Smooth muscle cell (in vitro differentiated cells): ENCODE results near the gene GPR42. TPM values are rescaled to one million over a fixed set of nuclear protein-coding genes. Genes with fewer than 3 reads are reported as not detected.

Experiments used
- DNase-seq: peaks from one replicate; lab custom pipeline; 2025; ENCODE audit not compliant: unreplicated experiment; lab: John Stamatoyannopoulos, UW
- H2AFZ ChIP-seq: fragments of 200-600 bp; sonication (generic); 2 replicates; pipeline ENCODE4 v1.6.0; 2016; ENCODE audit warnings: antibody characterized with exemption, low read depth, mild to moderate bottlenecking
- H3F3A ChIP-seq: fragments of 200-600 bp; sonication (generic); 2 replicates; pipeline ENCODE4 v1.6.0; 2017; ENCODE audit warnings: antibody characterized with exemption, low read depth
- H3K27ac ChIP-seq: fragments of 200-600 bp; sonication (generic); 2 replicates; pipeline ENCODE4 v1.5.1; 2016; ENCODE audit warnings: low read depth, mild to moderate bottlenecking
- H3K27me3 ChIP-seq: fragments of 200-600 bp; sonication (generic); 2 replicates; pipeline ENCODE4 v1.6.1; 2016; ENCODE audit warnings: low read depth, mild to moderate bottlenecking
- H3K36me3 ChIP-seq: fragments of 200-600 bp; sonication (generic); 2 replicates; pipeline ENCODE4 v1.5.1; 2016; ENCODE audit warnings: low read depth
- H3K4me1 ChIP-seq: fragments of 200-600 bp; sonication (generic); 2 replicates; pipeline ENCODE4 v1.5.1; 2016; ENCODE audit warnings: low read depth
- H3K4me2 ChIP-seq: fragments of 200-600 bp; sonication (generic); 2 replicates; pipeline ENCODE4 v1.6.0; 2016; ENCODE audit warnings: mild to moderate bottlenecking
- H3K4me3 ChIP-seq: fragments of 200-600 bp; sonication (generic); 2 replicates; pipeline ENCODE4 v1.5.1; 2016; ENCODE audit warnings: mild to moderate bottlenecking
- H3K79me2 ChIP-seq: fragments of 200-600 bp; sonication (generic); 2 replicates; pipeline ENCODE4 v1.6.0; 2016; ENCODE audit warnings: low read depth, mild to moderate bottlenecking
- H3K9ac ChIP-seq: fragments of 200-600 bp; sonication (generic); 2 replicates; pipeline ENCODE4 v1.6.0; 2016; ENCODE audit warnings: low read depth
- H3K9me3 ChIP-seq: fragments of 200-600 bp; sonication (generic); replicated peaks from 2 replicates; pipeline ENCODE4 v1.5.1; 2016; ENCODE audit warnings: low read depth
- H4K20me1 ChIP-seq: fragments of 200-600 bp; sonication (generic); 2 replicates; pipeline ENCODE4 v1.6.0; 2016; ENCODE audit warnings: low read depth
- WGBS: methylation state at CpG from one replicate; pipeline ENCODE4 v1.1.7; 2016; ENCODE audit warnings: low lambda C conversion rate; 5-methylcytosine and 5-hydroxymethylcytosine counted together
- polyA plus RNA-seq: library from polyadenylated mRNA; unstranded; fragments of >200 nt; fragmentation: Nextera tagmentation; extraction: Ambion mirVana; gene quantifications from 2 replicates; pipeline ENCODE4 v1.2.1, GENCODE V29; 2016
- total RNA-seq: library from RNA; depleted of rRNA; stranded (reverse); fragments of >200 nt; gene quantifications from 2 replicates; pipeline ENCODE4 v1.2.3, GENCODE V29; 2014
- TF ChIP-seq, protein P1 (sequence below): fragments of 200-600 bp; sonication (generic); IDR thresholded peaks from 2 replicates; pipeline ENCODE4 v1.5.1; 2017; ENCODE audit warnings: borderline replicate concordance, mild to moderate bottlenecking, antibody characterized with exemption; ENCODE audit not compliant: insufficient read depth, poor library complexity, severe bottlenecking

Gene GPR42
- total and polyA plus RNA-seq, 2 experiments from 2014 or later: not detected

DNA sequence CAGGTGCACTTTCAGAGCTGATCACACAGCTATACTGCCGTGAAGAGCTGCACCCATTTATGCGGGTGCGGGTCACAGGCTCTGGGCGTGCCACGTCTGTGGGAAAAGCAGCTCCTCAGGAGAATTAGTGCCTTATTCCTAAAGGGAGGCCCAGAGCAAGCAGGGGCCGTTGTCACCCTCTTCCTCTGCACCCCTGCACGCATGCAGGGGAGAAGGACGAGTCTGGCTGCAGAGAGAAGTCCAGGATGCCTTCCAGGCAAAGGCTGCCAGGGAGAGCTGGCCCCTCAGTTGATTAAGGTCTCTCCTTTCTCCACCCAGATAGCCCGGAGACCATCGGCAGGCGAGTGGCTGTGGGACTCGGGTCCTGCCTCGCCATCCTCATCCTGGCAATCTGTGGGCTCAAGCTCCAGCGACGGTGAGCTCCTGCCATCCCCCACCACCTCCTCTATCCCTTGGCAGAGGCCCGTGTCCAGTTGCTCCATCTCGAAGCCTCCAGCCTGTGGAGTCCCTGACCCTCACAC lies 26.3 kb upstream of the GPR42 start:
- Histone ChIP-seq H3K4me2 (no peak overlapping the region), H2AFZ (no peak overlapping the region), H3K9me3 (no peaks in the 10 kb centered on the region), H3K79me2 (no peaks in the 10 kb centered on the region), H3K4me1 (no peaks in the 10 kb centered on the region), H3K9ac (no peak overlapping the region), H4K20me1 (no peaks in the 10 kb centered on the region), H3K27me3 (no peaks in the 10 kb centered on the region), H3F3A (no peaks in the 10 kb centered on the region), H3K27ac (no peak overlapping the region), H3K4me3 (no peak overlapping the region), H3K36me3 (no peaks in the 10 kb centered on the region)
- WGBS: 89% methylated on average over 17 of the region's 17 CpGs
- TF ChIP-seq, protein P1, sequence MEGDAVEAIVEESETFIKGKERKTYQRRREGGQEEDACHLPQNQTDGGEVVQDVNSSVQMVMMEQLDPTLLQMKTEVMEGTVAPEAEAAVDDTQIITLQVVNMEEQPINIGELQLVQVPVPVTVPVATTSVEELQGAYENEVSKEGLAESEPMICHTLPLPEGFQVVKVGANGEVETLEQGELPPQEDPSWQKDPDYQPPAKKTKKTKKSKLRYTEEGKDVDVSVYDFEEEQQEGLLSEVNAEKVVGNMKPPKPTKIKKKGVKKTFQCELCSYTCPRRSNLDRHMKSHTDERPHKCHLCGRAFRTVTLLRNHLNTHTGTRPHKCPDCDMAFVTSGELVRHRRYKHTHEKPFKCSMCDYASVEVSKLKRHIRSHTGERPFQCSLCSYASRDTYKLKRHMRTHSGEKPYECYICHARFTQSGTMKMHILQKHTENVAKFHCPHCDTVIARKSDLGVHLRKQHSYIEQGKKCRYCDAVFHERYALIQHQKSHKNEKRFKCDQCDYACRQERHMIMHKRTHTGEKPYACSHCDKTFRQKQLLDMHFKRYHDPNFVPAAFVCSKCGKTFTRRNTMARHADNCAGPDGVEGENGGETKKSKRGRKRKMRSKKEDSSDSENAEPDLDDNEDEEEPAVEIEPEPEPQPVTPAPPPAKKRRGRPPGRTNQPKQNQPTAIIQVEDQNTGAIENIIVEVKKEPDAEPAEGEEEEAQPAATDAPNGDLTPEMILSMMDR: no peak
- DNase-seq: no peak

DNA sequence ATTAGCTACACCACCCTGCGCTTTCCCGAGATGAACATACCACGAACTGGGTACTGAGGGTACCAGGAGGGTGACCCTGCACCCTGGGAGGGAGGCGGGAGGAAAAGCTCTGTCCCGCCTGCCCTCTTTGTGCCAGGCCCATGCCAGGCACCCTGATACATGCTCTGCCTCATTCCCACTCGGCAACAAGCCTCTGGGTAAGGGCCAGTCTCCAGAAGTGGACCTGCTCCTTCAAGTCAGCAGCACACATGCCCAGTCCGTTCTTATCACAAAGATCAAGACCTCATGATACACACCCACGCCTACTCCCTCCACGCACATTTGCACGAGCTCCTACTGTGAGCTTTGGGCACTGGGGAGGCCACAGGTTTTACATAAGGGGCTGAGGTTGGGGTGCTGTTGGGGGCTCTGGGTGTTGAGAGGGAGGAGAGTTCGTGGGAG lies 25.2 kb upstream of the GPR42 start:
- Histone ChIP-seq H3K4me1 (no peaks in the 10 kb centered on the region), H3F3A (no peaks in the 10 kb centered on the region), H3K4me2 (no peak overlapping the region), H3K27me3 (no peaks in the 10 kb centered on the region), H3K4me3 (no peak overlapping the region), H3K9me3 (no peaks in the 10 kb centered on the region), H3K9ac (no peak overlapping the region), H2AFZ (no peak overlapping the region), H3K27ac (no peak overlapping the region), H3K79me2 (no peaks in the 10 kb centered on the region), H3K36me3 (no peaks in the 10 kb centered on the region), H4K20me1 (no peaks in the 10 kb centered on the region)
- 84% methylated on average over 11 of the region's 11 CpGs for WGBS
- DNase-seq: no peak
- TF ChIP-seq, protein P1: no peak

DNA sequence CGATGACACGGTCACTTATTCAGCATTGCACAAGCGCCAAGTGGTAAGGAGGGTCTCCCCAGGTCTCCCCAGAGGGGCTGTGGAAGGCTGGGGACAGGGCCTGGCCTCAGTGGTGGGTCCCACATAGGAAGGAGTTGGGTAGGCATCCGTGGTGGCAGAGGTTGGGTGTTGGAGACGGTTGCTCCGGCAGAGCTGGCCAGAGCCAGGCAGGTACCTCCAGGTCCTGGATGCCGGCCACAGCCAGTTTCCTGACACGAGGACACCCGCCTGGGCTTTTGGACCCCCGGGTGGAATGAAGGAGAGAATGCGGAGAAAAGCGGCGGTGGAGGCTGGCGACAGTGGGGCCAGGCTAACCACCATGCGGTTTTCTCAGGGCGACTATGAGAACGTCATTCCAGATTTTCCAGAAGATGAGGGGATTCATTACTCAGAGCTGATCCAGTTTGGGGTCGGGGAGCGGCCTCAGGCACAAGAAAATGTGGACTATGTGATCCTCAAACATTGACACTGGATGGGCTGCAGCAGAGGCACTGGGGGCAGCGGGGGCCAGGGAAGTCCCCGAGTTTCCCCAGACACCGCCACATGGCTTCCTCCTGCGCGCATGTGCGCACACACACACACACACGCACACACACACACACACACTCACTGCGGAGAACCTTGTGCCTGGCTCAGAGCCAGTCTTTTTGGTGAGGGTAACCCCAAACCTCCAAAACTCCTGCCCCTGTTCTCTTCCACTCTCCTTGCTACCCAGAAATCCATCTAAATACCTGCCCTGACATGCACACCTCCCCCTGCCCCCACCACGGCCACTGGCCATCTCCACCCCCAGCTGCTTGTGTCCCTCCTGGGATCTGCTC lies 24.4 kb upstream of the GPR42 start:
- Histone ChIP-seq H3K79me2 (no peaks in the 10 kb centered on the region), H3K27me3 (no peaks in the 10 kb centered on the region), H3F3A (no peaks in the 10 kb centered on the region), H3K36me3 (no peaks in the 10 kb centered on the region), H3K27ac (no peak overlapping the region), H3K4me1 (no peaks in the 10 kb centered on the region), H2AFZ (no peak overlapping the region), H3K4me2 (no peak overlapping the region), H3K9me3 (no peaks in the 10 kb centered on the region), H3K9ac (no peak overlapping the region), H4K20me1 (no peaks in the 10 kb centered on the region), H3K4me3 (no peak overlapping the region)
- WGBS: 91% methylated on average over 26 of the region's 28 CpGs
- TF ChIP-seq, protein P1: no peak
- no peak for DNase-seq
